ENCODE results near the gene EPN2.

Gene EPN2

DNA sequence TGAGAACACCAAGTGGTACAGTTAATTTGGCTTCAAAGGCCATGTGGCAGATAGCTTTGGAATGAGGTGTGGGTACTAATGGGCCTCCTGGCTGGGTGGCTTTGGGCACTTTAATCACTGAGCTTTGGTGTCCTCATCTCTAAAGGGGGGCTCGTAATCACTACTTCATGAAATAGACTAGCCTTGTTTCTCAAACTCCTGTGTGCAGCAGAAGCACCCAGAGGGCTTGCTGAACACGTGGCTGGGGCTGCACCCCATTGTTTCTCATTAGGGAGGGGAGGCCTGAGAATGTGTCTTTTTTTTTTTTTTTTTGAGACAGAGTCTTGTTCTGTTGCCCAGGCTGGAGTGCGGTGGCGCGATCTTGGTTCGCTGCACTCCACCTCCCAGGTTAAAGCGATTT, 5.8 kb downstream of the EPN2 start:
- no peak overlapping the region for H3K4me2 ChIP-seq (ENCODE audit: insufficient read depth, low read length, poor library complexity, severe bottlenecking)
- H3K4ac ChIP-seq (ENCODE audit: low read length) = no peak overlapping the region
- no peak overlapping the region for H3K9ac ChIP-seq (ENCODE audit: low read depth, low read length, poor library complexity)
- H3K27me3 ChIP-seq (ENCODE audit: control insufficient read depth in 3 of 3, insufficient read depth in 3 of 3, low read depth in 1 of 3, low read length in 3 of 3) = no peaks in the 10 kb centered on the region
- no peak overlapping the region for H2BK12ac ChIP-seq (ENCODE audit: low read length)
- H3K14ac ChIP-seq (ENCODE audit: low read length) = no peak overlapping the region
- H3K36me3 ChIP-seq (replicated peaks in 1 of 2; ENCODE audit: control insufficient read depth in 2 of 2, insufficient read depth in 2 of 2, low read length in 2 of 2) = peaks cover 1 to 36% of the 10 kb centered on the region in 2 donors
- H2BK5ac ChIP-seq (ENCODE audit: low read length) = no peak overlapping the region
- H2BK15ac ChIP-seq (ENCODE audit: low read length) = no peak overlapping the region
- H3K79me1 ChIP-seq (ENCODE audit: low read depth, low read length) = peaks cover 9% of the 10 kb centered on the region
- H2AK5ac ChIP-seq (ENCODE audit: low read depth, low read length) = no peak overlapping the region
- no peak overlapping the region for H3K23ac ChIP-seq (ENCODE audit: low read depth, low read length, poor library complexity)
- no peak overlapping the region for H3K18ac ChIP-seq (ENCODE audit: low read length)
- DNase-seq (ENCODE audit: low spot score) = no peak
- no peak overlapping the region for H3K4me3 ChIP-seq (ENCODE audit: low read length in 2 of 2)
- no peak overlapping the region for H3K27ac ChIP-seq (replicated peaks; ENCODE audit: low read length)
- no peak overlapping the region for H4K8ac ChIP-seq (ENCODE audit: low read depth, low read length)
- no peak overlapping the region for H2BK120ac ChIP-seq (ENCODE audit: low read depth, low read length)
- no CpG with 5 or more reads among the region's 7 CpGs for WGBS, 2 donors (ENCODE audit: extremely low coverage in 2 of 2, insufficient read length in 2 of 2, insufficient replicate concordance in 1 of 2)
- H3K4me1 ChIP-seq (ENCODE audit: control insufficient read depth in 2 of 2, insufficient read depth in 1 of 2, low read depth in 1 of 2, low read length in 2 of 2) = peaks cover 4 to 12% of the 10 kb centered on the region in 2 donors
- H4K91ac ChIP-seq (ENCODE audit: low read depth, low read length, poor library complexity) = no peak overlapping the region
- peaks cover 0 to 5% of the 10 kb centered on the region in 2 donors for H3K9me3 ChIP-seq (replicated peaks in 1 of 2; ENCODE audit: control insufficient read depth in 2 of 2, insufficient read depth in 1 of 2, low read depth in 1 of 2, low read length in 2 of 2)
- no peak overlapping the region for H2AFZ ChIP-seq (ENCODE audit: low read length)

DNA sequence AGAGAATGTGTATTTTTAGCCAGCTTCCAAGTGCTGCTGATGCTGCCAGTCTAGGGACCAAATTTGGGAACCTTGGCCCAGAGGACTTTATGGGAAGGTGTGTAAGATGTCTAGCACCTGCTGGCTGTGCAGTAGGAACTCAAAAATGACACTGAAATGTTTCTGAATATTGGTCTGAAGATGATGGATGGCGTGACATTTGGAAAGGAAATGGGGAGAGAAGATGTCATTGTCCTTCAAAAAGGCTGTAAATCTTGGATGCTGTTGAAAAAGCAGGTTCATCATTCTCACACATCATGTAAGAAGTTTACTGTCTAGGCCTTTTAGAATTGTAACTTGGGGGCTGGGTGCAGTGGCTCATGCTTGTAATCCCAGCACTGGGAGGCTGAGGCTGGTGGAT, 6.7 kb downstream of the EPN2 start:
- H2AK5ac ChIP-seq (ENCODE audit: low read depth, low read length) = no peak overlapping the region
- H3K79me1 ChIP-seq (ENCODE audit: low read depth, low read length) = peaks cover 8% of the 10 kb centered on the region
- peaks cover 0 to 5% of the 10 kb centered on the region in 2 donors for H3K9me3 ChIP-seq (replicated peaks in 1 of 2; ENCODE audit: control insufficient read depth in 2 of 2, insufficient read depth in 1 of 2, low read depth in 1 of 2, low read length in 2 of 2)
- H3K4me1 ChIP-seq (ENCODE audit: control insufficient read depth in 2 of 2, insufficient read depth in 1 of 2, low read depth in 1 of 2, low read length in 2 of 2) = peaks cover 3 to 5% of the 10 kb centered on the region in 2 donors
- WGBS, 2 donors (ENCODE audit: extremely low coverage in 2 of 2, insufficient read length in 2 of 2, insufficient replicate concordance in 1 of 2) = no CpG with 5 or more reads among the region's 1 CpG
- no peak for DNase-seq (ENCODE audit: low spot score)
- H4K91ac ChIP-seq (ENCODE audit: low read depth, low read length, poor library complexity) = no peak overlapping the region
- H2AFZ ChIP-seq (ENCODE audit: low read length) = no peak overlapping the region
- H3K27me3 ChIP-seq (ENCODE audit: control insufficient read depth in 3 of 3, insufficient read depth in 3 of 3, low read depth in 1 of 3, low read length in 3 of 3) = no peaks in the 10 kb centered on the region
- H3K4me3 ChIP-seq (ENCODE audit: low read length in 2 of 2) = no peak overlapping the region
- no peak overlapping the region for H3K27ac ChIP-seq (replicated peaks; ENCODE audit: low read length)
- H3K9ac ChIP-seq (ENCODE audit: low read depth, low read length, poor library complexity) = no peak overlapping the region
- H3K18ac ChIP-seq (ENCODE audit: low read length) = no peak overlapping the region
- no peak overlapping the region for H2BK5ac ChIP-seq (ENCODE audit: low read length)
- no peak overlapping the region for H2BK120ac ChIP-seq (ENCODE audit: low read depth, low read length)
- no peak overlapping the region for H2BK12ac ChIP-seq (ENCODE audit: low read length)
- H3K4me2 ChIP-seq (ENCODE audit: insufficient read depth, low read length, poor library complexity, severe bottlenecking) = no peak overlapping the region
- peaks cover 1 to 39% of the 10 kb centered on the region in 2 donors for H3K36me3 ChIP-seq (replicated peaks in 1 of 2; ENCODE audit: control insufficient read depth in 2 of 2, insufficient read depth in 2 of 2, low read length in 2 of 2)
- H3K14ac ChIP-seq (ENCODE audit: low read length) = no peak overlapping the region
- H3K4ac ChIP-seq (ENCODE audit: low read length) = no peak overlapping the region
- no peak overlapping the region for H3K23ac ChIP-seq (ENCODE audit: low read depth, low read length, poor library complexity)
- H4K8ac ChIP-seq (ENCODE audit: low read depth, low read length) = no peak overlapping the region
- no peak overlapping the region for H2BK15ac ChIP-seq (ENCODE audit: low read length)

DNA sequence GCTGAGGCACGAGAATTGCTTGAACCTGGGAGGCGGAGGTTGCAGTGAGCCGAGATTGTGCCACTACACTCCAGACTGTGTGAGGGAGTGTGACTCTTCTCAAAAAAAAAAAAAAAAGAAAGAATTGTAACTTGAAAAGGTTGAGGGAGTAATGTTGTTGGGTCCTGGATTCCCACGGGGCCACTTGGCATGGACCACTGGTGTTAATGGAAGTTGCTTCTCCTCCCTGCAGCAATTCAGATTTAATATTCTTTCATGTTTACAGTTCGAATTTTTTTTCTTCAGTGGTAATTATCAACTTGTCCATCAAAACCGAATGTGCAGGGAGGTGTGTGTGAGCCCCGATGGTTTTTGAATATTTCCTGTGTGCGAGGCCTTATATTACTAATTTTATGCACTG, 7.2 kb downstream of the EPN2 start:
- no peak overlapping the region for H3K4ac ChIP-seq (ENCODE audit: low read length)
- H3K27me3 ChIP-seq (ENCODE audit: control insufficient read depth in 3 of 3, insufficient read depth in 3 of 3, low read depth in 1 of 3, low read length in 3 of 3) = no peaks in the 10 kb centered on the region
- H2AK5ac ChIP-seq (ENCODE audit: low read depth, low read length) = no peak overlapping the region
- peaks cover 8% of the 10 kb centered on the region for H3K79me1 ChIP-seq (ENCODE audit: low read depth, low read length)
- H3K9ac ChIP-seq (ENCODE audit: low read depth, low read length, poor library complexity) = no peak overlapping the region
- no peak overlapping the region for H2BK5ac ChIP-seq (ENCODE audit: low read length)
- no peak overlapping the region for H3K4me3 ChIP-seq (ENCODE audit: low read length in 2 of 2)
- H3K4me1 ChIP-seq (ENCODE audit: control insufficient read depth in 2 of 2, insufficient read depth in 1 of 2, low read depth in 1 of 2, low read length in 2 of 2) = peaks cover 2 to 3% of the 10 kb centered on the region in 2 donors
- no peak overlapping the region for H4K91ac ChIP-seq (ENCODE audit: low read depth, low read length, poor library complexity)
- H2AFZ ChIP-seq (ENCODE audit: low read length) = no peak overlapping the region
- H3K36me3 ChIP-seq (replicated peaks in 1 of 2; ENCODE audit: control insufficient read depth in 2 of 2, insufficient read depth in 2 of 2, low read length in 2 of 2) = peaks cover 1 to 42% of the 10 kb centered on the region in 2 donors
- peaks cover 0 to 5% of the 10 kb centered on the region in 2 donors for H3K9me3 ChIP-seq (replicated peaks in 1 of 2; ENCODE audit: control insufficient read depth in 2 of 2, insufficient read depth in 1 of 2, low read depth in 1 of 2, low read length in 2 of 2)
- DNase-seq (ENCODE audit: low spot score) = no peak
- no peak overlapping the region for H2BK12ac ChIP-seq (ENCODE audit: low read length)
- no CpG with 5 or more reads among the region's 8 CpGs for WGBS, 2 donors (ENCODE audit: extremely low coverage in 2 of 2, insufficient read length in 2 of 2, insufficient replicate concordance in 1 of 2)
- no peak overlapping the region for H3K27ac ChIP-seq (replicated peaks; ENCODE audit: low read length)
- H2BK15ac ChIP-seq (ENCODE audit: low read length) = no peak overlapping the region
- H2BK120ac ChIP-seq (ENCODE audit: low read depth, low read length) = no peak overlapping the region
- H3K18ac ChIP-seq (ENCODE audit: low read length) = no peak overlapping the region
- H4K8ac ChIP-seq (ENCODE audit: low read depth, low read length) = no peak overlapping the region
- no peak overlapping the region for H3K4me2 ChIP-seq (ENCODE audit: insufficient read depth, low read length, poor library complexity, severe bottlenecking)
- no peak overlapping the region for H3K14ac ChIP-seq (ENCODE audit: low read length)
- H3K23ac ChIP-seq (ENCODE audit: low read depth, low read length, poor library complexity) = no peak overlapping the region

DNA sequence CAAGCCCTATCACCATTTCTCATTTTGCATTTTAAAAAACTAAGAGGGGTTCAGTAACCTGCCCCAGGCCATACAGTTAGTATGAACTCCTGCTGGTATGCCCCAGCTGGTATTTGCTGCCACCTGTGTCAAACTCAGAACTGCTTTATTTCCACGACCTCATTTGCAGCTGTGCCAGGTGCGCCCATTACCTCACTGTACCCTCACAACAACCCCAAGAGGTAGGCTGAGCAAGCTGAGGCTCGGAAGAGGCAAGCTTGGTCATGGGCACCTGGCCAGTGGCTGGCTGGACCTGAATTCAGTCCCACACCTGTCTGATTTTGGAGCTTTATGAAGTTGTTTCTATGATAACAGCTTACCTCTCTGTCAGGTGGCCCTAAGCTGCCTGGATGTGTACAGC, 7.6 kb downstream of the EPN2 start:
- Histone ChIP-seq H2BK5ac (ENCODE audit: low read length) (no peak overlapping the region), H2BK15ac (ENCODE audit: low read length) (no peak overlapping the region), H3K4ac (ENCODE audit: low read length) (no peak overlapping the region), H3K27ac (replicated peaks; ENCODE audit: low read length) (no peak overlapping the region), H3K9ac (ENCODE audit: low read depth, low read length, poor library complexity) (no peak overlapping the region), H3K4me3 (ENCODE audit: low read length in 2 of 2) (no peak overlapping the region), H2BK120ac (ENCODE audit: low read depth, low read length) (no peak overlapping the region), H3K79me1 (ENCODE audit: low read depth, low read length) (peaks cover 8% of the 10 kb centered on the region), H3K36me3 (replicated peaks in 1 of 2; ENCODE audit: control insufficient read depth in 2 of 2, insufficient read depth in 2 of 2, low read length in 2 of 2) (peaks cover 1 to 40% of the 10 kb centered on the region in 2 donors), H3K18ac (ENCODE audit: low read length) (peak overlapping the region; percentile 17), H2AFZ (ENCODE audit: low read length) (no peak overlapping the region), H3K14ac (ENCODE audit: low read length) (no peak overlapping the region), H4K8ac (ENCODE audit: low read depth, low read length) (no peak overlapping the region), H2AK5ac (ENCODE audit: low read depth, low read length) (no peak overlapping the region), H3K4me1 (ENCODE audit: control insufficient read depth in 2 of 2, insufficient read depth in 1 of 2, low read depth in 1 of 2, low read length in 2 of 2) (peaks cover 2 to 3% of the 10 kb centered on the region in 2 donors), H3K9me3 (replicated peaks in 1 of 2; ENCODE audit: control insufficient read depth in 2 of 2, insufficient read depth in 1 of 2, low read depth in 1 of 2, low read length in 2 of 2) (peaks cover 0 to 5% of the 10 kb centered on the region in 2 donors), H4K91ac (ENCODE audit: low read depth, low read length, poor library complexity) (no peak overlapping the region), H2BK12ac (ENCODE audit: low read length) (no peak overlapping the region), H3K4me2 (ENCODE audit: insufficient read depth, low read length, poor library complexity, severe bottlenecking) (no peak overlapping the region), H3K23ac (ENCODE audit: low read depth, low read length, poor library complexity) (no peak overlapping the region), H3K27me3 (ENCODE audit: control insufficient read depth in 3 of 3, insufficient read depth in 3 of 3, low read depth in 1 of 3, low read length in 3 of 3) (no peaks in the 10 kb centered on the region)
- no peak for DNase-seq (ENCODE audit: low spot score)
- no CpG with 5 or more reads among the region's 3 CpGs for WGBS, 2 donors (ENCODE audit: extremely low coverage in 2 of 2, insufficient read length in 2 of 2, insufficient replicate concordance in 1 of 2)

All from neuronal stem cell (in vitro differentiated cells).